Stimulated activated effector memory CD8-positive, alpha-beta T cell treated with anti-CD3 and anti-CD28 coated beads, Interleukin-12 subunit alpha, Interleukin-12 subunit beta, amount 100 ng/mL, for 72 hours (primary cell): ENCODE measurements around the gene UFD1.
"Not testable (repeated sequence)": the region's sequence is repeated elsewhere in the genome, so short reads cannot be mapped to it uniquely, and the experiment has no call there.

Source experiments
- ATAC-seq: fragments of 150-1000 bp; cut with Tn5 transposase; 2 replicates; pipeline ENCODE4 v1.10.0; 2021
- DNase-seq, 2 donors: peaks; one replicate each; pipeline ENCODE4 v3.0.0; 2021 to 2022; ENCODE audit warnings: low spot score in 2 of 2
- H3K27ac Mint-ChIP-seq: one replicate; pipeline ENCODE4 v1.8.0; 2022; ENCODE audit warnings: mild to moderate bottlenecking, mixed read lengths
- H3K36me3 Mint-ChIP-seq: one replicate; pipeline ENCODE4 v1.8.0; 2022; ENCODE audit warnings: mild to moderate bottlenecking, mixed read lengths
- H3K4me1 Mint-ChIP-seq: one replicate; pipeline ENCODE4 v1.8.0; 2022; ENCODE audit warnings: mixed read lengths
- H3K4me3 Mint-ChIP-seq: one replicate; pipeline ENCODE4 v1.8.0; 2022; ENCODE audit warnings: mild to moderate bottlenecking, mixed read lengths
- H3K9me3 Mint-ChIP-seq: one replicate; pipeline ENCODE4 v1.8.0; 2022; ENCODE audit warnings: mixed read lengths

UFD1 gene

DNA sequence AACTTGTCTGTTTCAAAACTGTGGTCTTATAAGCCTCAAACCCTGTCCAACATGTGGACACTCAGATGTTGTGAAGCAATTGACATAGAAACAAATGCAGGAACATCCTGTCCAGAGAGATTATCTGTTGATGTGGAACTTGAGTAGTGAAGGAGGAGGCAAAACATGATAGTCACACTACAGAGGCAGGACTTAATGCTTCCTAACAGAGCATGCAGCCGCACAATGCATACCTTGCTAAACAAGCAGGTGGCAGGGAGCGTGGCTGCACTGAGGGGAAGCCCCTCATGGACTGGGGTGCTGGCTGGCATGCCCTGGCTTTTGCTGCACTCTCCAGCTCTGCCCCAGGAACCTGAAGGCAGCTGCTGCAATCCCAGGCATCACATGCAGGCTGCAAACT is 36.8 kb downstream of the UFD1 start:
- DNase-seq (no peak), ATAC-seq (no peak)
- Mint-ChIP-seq H3K4me3 (no peak overlapping the region), H3K36me3 (peaks cover 77% of the 10 kb centered on the region), H3K4me1 (peaks cover 32% of the 10 kb centered on the region), H3K27ac (peak overlapping the region; percentile 77), H3K9me3 (no peaks in the 10 kb centered on the region)

DNA sequence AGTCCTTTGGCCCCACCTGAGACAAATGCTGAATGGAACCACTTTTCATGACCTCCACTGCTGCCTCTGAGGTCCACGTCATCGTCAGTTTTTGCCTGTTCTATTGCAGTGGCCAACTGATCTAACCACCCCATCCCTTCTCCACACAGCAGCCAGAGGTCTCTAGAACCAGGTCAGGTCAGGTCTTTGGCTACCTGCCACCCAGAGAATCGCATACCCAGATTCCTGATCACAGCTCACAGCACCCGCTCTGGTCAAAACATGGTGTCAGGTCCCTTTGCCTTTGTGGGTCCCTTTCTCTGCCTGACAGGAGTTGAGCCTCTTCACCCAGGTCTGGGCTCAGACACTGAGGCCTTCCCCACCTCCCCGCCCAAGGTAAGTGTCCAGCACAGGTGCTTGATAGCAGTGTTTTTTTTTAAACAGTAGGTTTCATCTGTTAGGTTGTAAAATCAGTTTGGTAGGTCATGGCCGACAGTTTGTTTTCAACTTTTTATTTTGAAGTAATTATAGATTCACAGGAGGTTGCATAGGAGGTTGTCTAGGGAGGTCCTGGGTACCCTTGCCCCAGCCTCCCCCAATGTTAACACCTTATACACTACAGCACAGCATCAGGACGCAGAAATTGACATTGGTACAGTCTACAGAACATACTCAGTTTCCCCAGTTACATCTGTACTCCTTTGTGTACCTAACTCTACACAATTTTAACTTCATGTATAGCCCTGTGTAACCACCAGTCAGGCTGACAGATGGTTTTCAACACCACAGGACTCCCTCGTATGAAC is 38.4 kb downstream of the UFD1 start:
- no peak for ATAC-seq
- H3K4me1 Mint-ChIP-seq = peaks cover 20% of the 10 kb centered on the region
- peaks cover 78% of the 10 kb centered on the region for H3K36me3 Mint-ChIP-seq
- H3K27ac Mint-ChIP-seq = peak overlapping the region; percentile 43
- no peak for DNase-seq
- H3K9me3 Mint-ChIP-seq = no peaks in the 10 kb centered on the region
- no peak overlapping the region for H3K4me3 Mint-ChIP-seq

DNA sequence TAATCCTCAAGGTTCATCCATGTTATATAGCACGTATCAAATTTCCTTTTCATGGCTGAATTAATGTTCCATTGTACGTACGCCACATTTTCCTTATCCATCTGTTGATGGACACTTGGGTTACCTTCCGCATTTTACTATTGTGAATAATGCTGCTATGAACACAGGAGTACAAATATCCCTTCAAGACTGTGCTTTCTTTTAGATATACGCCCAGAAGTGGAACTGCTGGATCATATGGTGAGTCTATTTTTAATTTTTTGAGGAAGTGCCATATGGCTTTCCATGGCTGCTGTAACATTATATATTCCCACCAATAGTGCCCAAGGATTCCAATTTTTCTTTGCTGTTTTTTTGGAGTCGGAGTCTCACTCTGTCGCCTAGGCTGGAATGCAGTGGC is 40.7 kb downstream of the UFD1 start:
- ATAC-seq = no peak

DNA sequence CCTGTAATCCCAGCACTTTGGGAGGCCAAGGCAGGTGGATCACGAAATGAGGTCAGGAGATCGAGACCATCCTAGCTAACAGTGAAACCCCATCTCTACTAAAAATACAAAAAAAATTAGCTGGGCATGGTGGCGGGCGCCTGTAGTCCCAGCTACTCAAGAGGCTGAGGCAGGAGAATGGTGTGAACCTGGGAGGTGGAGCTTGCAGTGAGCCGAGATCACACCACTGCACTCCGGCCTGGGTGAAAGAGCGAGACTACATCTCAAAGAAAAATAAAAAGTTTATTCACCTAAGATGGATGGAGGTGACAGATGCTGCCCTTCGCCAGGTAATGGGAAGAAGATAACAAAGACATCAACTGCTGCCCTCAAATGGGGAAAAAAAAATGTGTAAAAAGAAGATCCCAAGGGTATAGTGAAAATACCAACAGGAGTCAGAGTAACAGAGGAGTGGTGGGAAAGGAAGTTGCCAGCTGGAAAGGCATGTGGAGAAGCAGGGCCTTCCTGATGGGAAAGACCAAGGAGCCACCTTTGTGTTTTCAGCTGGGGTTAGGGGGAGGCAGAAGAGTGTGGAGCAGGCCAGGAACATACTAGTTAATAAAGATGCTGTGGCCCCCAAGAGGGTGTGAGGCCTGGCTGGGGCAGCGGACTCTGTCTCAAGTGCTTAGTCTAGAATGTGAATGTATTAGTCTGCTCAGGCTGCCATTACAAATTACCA is 42.4 kb downstream of the UFD1 start:
- H3K9me3 Mint-ChIP-seq, ATAC-seq, H3K4me3 Mint-ChIP-seq, DNase-seq: not testable (repeated sequence)
- Mint-ChIP-seq H3K4me1 (peaks cover 28% of the 10 kb centered on the region), H3K27ac (peak overlapping the region; percentile 48), H3K36me3 (peaks cover 77% of the 10 kb centered on the region)

More for the DNA sequence above, 40.7 kb downstream of the UFD1 start:
- H3K4me3 Mint-ChIP-seq = no peak overlapping the region
- H3K4me1 Mint-ChIP-seq = peaks cover 25% of the 10 kb centered on the region
- DNase-seq = no peak
- no peak overlapping the region for H3K27ac Mint-ChIP-seq
- H3K9me3 Mint-ChIP-seq = no peaks in the 10 kb centered on the region
- peaks cover 83% of the 10 kb centered on the region for H3K36me3 Mint-ChIP-seq

DNA sequence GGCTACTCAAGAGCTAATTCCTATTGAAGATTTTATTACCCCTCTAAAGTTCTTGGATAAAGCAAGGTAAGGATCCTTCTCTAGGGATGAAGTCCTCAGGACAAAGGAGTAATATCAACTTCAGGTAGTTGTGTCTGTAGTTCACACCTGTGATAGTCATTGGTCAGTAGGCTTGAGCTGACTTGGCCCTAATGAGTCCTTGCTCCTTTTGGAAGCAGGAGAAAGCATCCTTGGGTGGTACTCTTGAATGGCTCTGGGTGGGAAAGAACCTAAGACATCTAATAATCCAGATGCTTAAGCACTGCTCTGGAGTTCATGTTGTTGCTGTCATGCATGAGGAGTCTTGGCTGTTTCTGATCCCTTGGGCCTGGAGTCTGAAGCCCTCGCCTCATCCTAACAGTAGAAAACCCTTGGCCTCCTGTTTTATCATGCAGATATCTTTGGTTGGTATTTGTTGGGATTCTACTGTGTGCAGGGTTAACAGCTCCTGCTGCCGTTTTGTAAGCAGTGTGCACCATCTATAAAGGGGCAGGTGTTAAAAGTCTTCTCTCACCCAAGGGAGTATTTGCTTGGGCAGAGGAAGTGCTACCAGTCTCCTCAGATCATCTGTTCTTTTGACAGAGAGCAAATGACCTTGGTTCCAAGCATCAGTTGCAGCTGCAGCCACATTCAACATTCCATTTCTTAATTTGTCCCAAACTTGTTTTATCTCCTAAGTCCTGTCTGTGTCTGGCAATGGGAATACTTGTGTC is 44.0 kb downstream of the UFD1 start:
- ATAC-seq = no peak
- H3K4me1 Mint-ChIP-seq = peaks cover 31% of the 10 kb centered on the region
- DNase-seq = no peak
- no peak overlapping the region for H3K4me3 Mint-ChIP-seq
- peak overlapping the region; percentile 89 for H3K27ac Mint-ChIP-seq
- peaks cover 73% of the 10 kb centered on the region for H3K36me3 Mint-ChIP-seq
- no peaks in the 10 kb centered on the region for H3K9me3 Mint-ChIP-seq

DNA sequence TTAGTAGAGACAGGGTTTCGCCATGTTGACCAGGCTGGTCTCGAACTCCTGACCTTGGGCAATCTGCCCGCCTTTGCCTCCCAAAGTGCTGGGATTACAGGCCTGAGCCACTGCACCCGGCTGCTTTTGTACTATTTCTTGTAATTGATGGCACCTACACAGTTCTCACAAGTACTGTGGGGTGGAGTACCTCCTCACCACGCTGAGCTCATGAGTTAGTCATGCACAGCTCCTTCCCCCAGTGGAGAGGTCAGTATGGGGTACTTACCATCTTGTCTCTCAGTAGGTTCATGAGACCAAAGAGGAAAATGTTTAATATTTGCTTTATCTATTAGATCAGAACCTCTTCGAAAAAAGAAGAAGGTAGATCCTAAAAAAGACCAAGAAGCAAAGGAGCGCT is 44.6 kb downstream of the UFD1 start:
- peaks cover 37% of the 10 kb centered on the region for H3K4me1 Mint-ChIP-seq
- DNase-seq (no peak), ATAC-seq (no peak)
- no peaks in the 10 kb centered on the region for H3K9me3 Mint-ChIP-seq
- H3K36me3 Mint-ChIP-seq = peaks cover 73% of the 10 kb centered on the region
- H3K4me3 Mint-ChIP-seq = peak overlapping the region; percentile 79
- peak overlapping the region; percentile 89 for H3K27ac Mint-ChIP-seq

DNA sequence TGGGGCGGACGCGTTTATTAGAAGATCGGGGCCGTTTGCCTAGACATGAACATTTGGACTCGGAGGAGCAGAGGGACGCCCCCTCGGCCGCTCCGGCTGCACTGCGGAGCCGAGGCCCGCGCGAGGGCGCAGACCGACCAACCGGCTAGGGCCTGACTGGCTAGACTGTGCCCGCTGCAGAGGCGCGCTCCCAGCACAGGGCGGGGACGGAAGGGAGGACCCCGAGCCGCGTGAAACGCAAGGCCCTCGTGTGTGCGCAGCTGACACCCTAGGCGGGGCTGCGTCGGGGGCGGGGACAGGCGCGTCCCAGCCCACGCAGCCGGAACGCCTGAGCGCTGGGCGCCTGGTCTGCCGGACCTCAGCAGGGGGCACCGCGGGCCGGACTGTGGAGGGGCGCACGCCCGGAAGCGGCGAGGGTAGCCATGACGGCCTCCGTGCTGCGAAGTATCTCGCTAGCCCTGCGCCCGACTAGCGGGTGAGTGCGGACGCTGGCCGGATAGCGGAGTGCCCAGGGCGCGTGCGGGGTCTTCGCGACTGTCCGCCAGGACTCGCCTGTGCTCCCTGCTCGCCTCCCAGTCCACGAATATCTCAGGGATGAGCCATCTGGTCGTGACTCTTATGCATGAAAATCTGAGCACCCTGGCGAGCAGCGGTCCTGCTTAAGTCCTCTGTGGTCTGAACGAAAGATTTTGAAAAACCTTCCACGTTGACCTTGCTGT is 46.7 kb downstream of the UFD1 start, which contains the start of gene MRPL40:
Gene MRPL40 (plus strand): TSS at position 413 of the 719 bp plus-strand sequence. CDS start 10 bp downstream, at position 423.
- ATAC-seq (peak; percentile 90), DNase-seq (peak; percentile 81 to 94)
- Mint-ChIP-seq H3K9me3 (no peaks in the 10 kb centered on the region), H3K36me3 (peaks cover 69% of the 10 kb centered on the region), H3K27ac (peak within 1 kb of the TSS; percentile 89), H3K4me1 (peaks cover 45% of the 10 kb centered on the region), H3K4me3 (peak within 1 kb of the TSS; percentile 79)

DNA sequence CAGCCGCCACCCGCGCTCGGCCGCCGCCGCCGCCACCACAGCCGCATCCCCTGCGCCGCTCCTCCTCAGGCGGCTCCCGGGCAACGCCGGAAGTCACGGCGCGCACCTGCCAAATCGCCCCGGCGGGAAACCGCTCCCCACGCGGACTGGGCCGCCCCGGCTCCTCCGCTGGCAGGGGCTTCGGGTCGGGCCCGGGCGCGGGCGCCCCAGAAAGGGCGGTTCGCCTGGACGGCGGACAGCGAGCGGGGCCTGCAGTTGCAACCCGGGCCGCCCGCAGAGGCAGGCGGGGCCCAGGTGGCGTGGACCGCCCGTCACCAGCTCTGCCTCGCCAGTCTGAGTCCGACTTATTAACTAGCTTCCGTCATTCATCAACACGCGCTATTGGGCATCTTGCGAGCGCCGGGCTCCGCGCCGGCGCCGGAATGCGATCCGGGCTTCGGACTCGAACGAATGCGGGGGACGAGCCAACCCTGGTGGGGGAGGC is 47.3 kb downstream of the UFD1 start, which contains the start of gene HIRA:
Gene HIRA (minus strand): TSS at position 85 of the 484 bp plus-strand sequence. CDS start 257 bp downstream, outside the sequence.
- peaks cover 66% of the 10 kb centered on the region for H3K36me3 Mint-ChIP-seq
- DNase-seq (peak; percentile 95 to 98), ATAC-seq (peak; percentile 79)
- H3K9me3 Mint-ChIP-seq = no peaks in the 10 kb centered on the region
- peaks cover 51% of the 10 kb centered on the region for H3K4me1 Mint-ChIP-seq
- H3K27ac Mint-ChIP-seq = peak within 1 kb of the TSS; percentile 92
- H3K4me3 Mint-ChIP-seq = peak within 1 kb of the TSS; percentile 79

DNA sequence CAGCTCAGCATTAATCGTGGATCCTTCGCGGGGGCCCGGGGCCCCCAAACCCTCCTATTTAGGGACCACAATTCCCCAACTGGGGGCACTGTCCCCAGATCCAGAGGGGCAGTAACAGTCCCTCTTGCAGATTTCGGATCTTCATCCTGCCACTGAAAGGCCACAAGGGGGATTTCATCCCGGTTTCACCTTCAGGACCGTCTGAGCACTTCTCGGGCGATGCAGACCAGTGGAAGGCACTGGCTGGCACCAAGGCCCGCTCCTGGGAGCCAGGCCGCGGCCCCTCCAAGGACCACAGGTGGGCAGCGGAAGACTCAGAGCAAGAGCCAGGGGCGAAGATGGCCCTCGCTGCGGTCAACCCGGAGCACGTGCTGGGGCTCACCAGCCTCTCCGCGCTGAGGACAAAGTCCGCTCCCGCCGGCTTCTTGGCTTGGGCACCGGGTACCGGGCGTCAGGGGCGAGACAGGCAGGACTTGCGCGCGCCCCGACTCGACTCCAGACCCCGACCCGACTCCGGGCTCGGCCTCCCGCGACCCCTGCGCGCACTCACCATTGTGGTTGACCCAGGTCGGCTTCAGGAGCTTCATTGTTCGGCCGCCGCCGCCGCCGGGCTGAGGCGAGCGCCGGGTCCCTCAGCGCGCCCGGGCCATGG is 48.0 kb downstream of the UFD1 start:
- DNase-seq (peak in 1 of 2 donors; percentile 71), ATAC-seq (peak; percentile 0)
- peaks cover 58% of the 10 kb centered on the region for H3K4me1 Mint-ChIP-seq
- H3K9me3 Mint-ChIP-seq = no peaks in the 10 kb centered on the region
- H3K36me3 Mint-ChIP-seq = peaks cover 65% of the 10 kb centered on the region
- peak overlapping the region; percentile 79 for H3K4me3 Mint-ChIP-seq
- H3K27ac Mint-ChIP-seq = peak overlapping the region; percentile 92

DNA sequence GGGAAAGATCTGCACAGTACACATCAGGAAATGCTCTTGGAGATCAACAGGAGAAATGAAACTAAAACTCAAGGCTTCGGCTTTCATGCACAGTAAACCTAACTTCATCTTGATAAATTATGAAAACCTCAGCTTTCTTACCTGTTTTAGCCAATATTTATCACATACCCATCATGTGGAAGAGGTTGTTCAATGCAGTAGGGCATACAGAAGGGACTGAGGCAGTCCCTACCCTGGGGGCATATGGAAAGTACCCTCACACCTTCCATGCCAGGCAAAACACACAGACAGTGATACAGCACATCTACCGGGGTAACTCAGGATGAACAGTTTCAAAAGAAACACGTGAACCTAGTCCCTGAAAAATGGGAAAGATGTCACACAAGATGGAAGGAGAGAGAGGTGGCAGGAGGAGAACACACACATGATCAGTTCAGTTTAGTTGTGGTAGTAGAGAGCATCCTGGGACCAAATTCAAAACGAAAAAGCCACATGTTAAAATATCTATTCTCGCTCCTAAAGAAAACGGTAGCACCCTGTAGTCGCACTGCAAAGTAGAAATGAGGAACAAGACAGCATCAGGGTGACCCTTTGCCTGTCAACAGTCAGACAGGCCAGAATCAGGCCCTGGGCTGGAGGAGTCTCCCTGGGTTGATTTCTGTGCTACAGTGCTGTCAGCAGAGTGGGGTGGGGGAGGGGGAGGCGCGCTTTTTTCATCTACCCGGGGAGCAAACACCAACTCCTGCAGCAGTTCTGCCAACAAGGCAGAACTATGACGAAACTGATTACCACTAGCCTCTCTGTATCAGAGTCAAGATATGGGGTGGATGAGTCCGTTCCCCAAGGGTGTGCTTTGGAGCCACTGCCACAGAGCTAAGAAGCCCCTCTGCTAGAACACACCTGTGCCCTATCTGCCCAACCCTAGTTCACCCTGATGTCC is 48.8 kb downstream of the UFD1 start:
- Mint-ChIP-seq H3K36me3 (peaks cover 57% of the 10 kb centered on the region), H3K27ac (peak overlapping the region; percentile 92), H3K4me3 (peak overlapping the region; percentile 79), H3K9me3 (no peaks in the 10 kb centered on the region), H3K4me1 (peaks cover 61% of the 10 kb centered on the region)
- ATAC-seq (peak; percentile 1), DNase-seq (no peak)

DNA sequence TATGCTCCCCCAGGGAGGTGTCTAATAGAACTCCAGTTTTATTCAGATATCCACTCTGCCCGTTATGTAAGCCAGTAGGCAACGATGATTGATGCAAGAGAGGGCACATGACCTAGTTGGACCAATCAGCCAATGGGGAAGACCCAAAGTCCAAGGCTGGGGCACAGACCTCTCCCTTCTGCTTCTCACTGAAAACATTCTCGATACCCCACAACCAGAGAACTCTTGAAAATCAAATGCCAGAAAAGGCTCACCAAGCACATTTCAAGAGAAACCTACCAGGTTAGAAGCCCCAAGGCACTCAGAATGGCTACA is 54.9 kb downstream of the UFD1 start:
- H3K36me3 Mint-ChIP-seq = peaks cover 28% of the 10 kb centered on the region
- peaks cover 77% of the 10 kb centered on the region for H3K4me1 Mint-ChIP-seq
- H3K9me3 Mint-ChIP-seq = no peaks in the 10 kb centered on the region
- no peak for DNase-seq
- no peak overlapping the region for H3K4me3 Mint-ChIP-seq
- H3K27ac Mint-ChIP-seq = peak overlapping the region; percentile 90
- no peak for ATAC-seq

DNA sequence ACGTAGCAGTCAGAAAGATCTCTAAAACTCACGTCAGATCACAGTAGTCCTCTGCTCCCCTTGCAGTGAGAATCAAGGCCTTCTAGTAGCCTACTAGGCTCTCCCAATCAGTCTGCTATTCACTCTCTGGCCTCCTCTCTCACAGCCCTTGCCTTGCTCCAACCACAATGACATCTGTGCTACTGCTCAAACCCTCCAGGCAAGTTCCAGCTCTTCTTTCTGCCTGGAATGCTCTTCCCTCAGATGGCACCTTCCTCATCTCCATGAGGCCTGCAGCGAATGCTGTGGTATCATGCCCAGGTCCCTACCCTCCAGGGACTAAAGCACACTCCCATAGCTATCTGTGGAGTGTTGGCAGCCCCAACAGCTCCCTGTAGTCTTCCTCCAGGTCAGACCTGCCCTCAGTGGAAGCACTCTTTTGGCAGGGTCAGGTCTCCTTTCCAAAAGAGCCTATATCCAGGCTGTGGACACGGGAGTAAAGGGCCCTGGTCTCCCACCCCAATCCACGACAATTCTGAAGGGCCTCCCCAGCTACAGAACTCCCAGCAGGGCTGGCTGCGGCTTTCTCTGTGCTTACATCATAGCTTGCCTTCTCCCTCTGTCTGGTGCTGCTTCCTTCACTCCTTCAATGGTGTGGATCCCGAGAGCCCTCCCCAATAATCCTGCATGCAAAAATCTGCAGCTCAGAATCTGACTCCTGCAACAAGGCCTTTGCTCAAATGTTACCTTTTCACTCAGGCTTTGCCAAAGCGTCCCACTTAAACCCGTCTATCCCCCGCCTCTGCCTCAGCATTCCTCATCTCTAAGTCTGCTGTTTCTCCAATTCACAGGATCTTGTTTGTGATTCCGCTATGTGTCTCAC is 56.3 kb downstream of the UFD1 start:
- no peak for DNase-seq
- no peak overlapping the region for H3K4me3 Mint-ChIP-seq
- peaks cover 76% of the 10 kb centered on the region for H3K4me1 Mint-ChIP-seq
- no peak for ATAC-seq
- H3K9me3 Mint-ChIP-seq = no peaks in the 10 kb centered on the region
- peaks cover 17% of the 10 kb centered on the region for H3K36me3 Mint-ChIP-seq
- peak overlapping the region; percentile 90 for H3K27ac Mint-ChIP-seq

DNA sequence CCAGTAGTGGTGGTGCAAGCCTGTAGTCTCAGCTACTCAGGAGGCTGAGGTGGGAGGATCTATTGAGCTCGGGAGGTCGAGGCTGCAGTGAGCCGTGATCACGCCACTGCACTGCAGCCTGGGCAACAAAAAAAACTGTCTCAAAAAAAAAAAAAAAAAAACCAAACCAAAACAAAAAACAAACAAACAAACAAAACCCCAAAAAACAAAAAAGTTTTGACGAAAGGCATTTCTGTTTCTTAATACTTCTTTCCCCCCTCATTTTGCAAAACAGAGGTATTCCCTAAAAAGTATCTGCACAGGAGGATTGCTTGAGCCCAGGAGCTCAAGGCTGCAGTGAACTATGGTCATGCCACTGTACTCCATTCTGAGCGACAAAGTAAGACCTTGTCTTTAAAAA is 58.7 kb downstream of the UFD1 start:
- Mint-ChIP-seq H3K36me3 (peaks cover 12% of the 10 kb centered on the region), H3K9me3 (no peaks in the 10 kb centered on the region), H3K4me3 (peak overlapping the region; percentile 52), H3K4me1 (peaks cover 72% of the 10 kb centered on the region), H3K27ac (peak overlapping the region; percentile 90)
- no peak for DNase-seq
- ATAC-seq = no peak
